K562 (cell line): ENCODE measurements around the gene AFF2.

ENCODE experiments used
- CBX8 ChIP-seq: fragments of 200-600 bp; sonication (generic); IDR thresholded peaks from 2 replicates; pipeline ENCODE4 v1.6.1; 2012; ENCODE audit warnings: borderline replicate concordance, mixed run types, low read depth, mild to moderate bottlenecking, moderate library complexity, mixed read lengths, low read length, control low read depth, inconsistent platforms; ENCODE audit not compliant: poor library complexity, severe bottlenecking; ENCODE audit errors: extremely low read depth
- E2F4 ChIP-seq: sonication (generic); formaldehyde crosslinking; IDR thresholded peaks from 2 replicates; pipeline ENCODE4 v1.8.0; 2022; ENCODE audit warnings: mild to moderate bottlenecking, low read depth, missing genetic modification reagents
- EZH2 ChIP-seq: IDR thresholded peaks from 2 replicates; pipeline ENCODE4 v1.6.1; 2012; ENCODE audit warnings: low read depth, mild to moderate bottlenecking, inconsistent platforms, low read length, borderline replicate concordance
- GABPA ChIP-seq: fragments of 200-800 bp; sonication (Bioruptor generic); conservative IDR thresholded peaks from 2 replicates; pipeline ENCODE4 v1.6.1; 2016; ENCODE audit warnings: low read depth, missing genetic modification characterization, missing compliant biosample characterization
- RAD21 ChIP-seq, 2 experiments: fragments of 250-450 bp in 1 of 2; fragments of 450-650 bp in 1 of 2; sonication (Bioruptor Pico) in 1 of 2; formaldehyde crosslinking in 1 of 2; IDR thresholded peaks in 1 of 2; conservative IDR thresholded peaks in 1 of 2; 2 replicates each; pipeline versions ENCODE4 v1.4.0 to v1.8.0; 2020 to 2022; ENCODE audit warnings: mild to moderate bottlenecking in 2 of 2, moderate library complexity in 1 of 2
- SP1 ChIP-seq: sonication (generic); formaldehyde crosslinking; IDR thresholded peaks from 2 replicates; pipeline ENCODE4 v1.8.1; 2022; ENCODE audit warnings: mild to moderate bottlenecking, missing genetic modification reagents
- YY1 ChIP-seq, 3 experiments: IDR thresholded peaks; 2 replicates each; pipeline ENCODE4 v1.6.1; 2011; ENCODE audit warnings: low read length in 2 of 3, mild to moderate bottlenecking in 2 of 3, moderate library complexity in 2 of 3, borderline replicate concordance in 1 of 3, control low read depth in 1 of 3, low read depth in 1 of 3; ENCODE audit not compliant: insufficient read depth in 3 of 3, insufficient replicate concordance in 2 of 3, control insufficient read depth in 1 of 3, insufficient read length in 1 of 3; ENCODE audit errors: extremely low read depth in 1 of 3
- ZNF224 ChIP-seq: sonication (generic); formaldehyde crosslinking; IDR thresholded peaks from 2 replicates; pipeline ENCODE4 v1.8.0; 2022; ENCODE audit warnings: mild to moderate bottlenecking, missing genetic modification reagents
- TF ChIP-seq, protein P1 (sequence below), 3 experiments: IDR thresholded peaks in 2 of 3; conservative IDR thresholded peaks in 1 of 3; 2 replicates each; pipeline ENCODE4 v1.5.1; 2011 to 2012; ENCODE audit warnings: low read length in 3 of 3, mild to moderate bottlenecking in 3 of 3, control low read depth in 2 of 3, improper control_type of control experiment in 1 of 3, inconsistent platforms in 1 of 3, low read depth in 1 of 3, mixed read lengths in 1 of 3, moderate library complexity in 1 of 3; ENCODE audit not compliant: insufficient read depth in 2 of 3
- TF ChIP-seq, protein P2 (sequence below): sonication (generic); formaldehyde crosslinking; IDR thresholded peaks from 2 replicates; pipeline ENCODE4 v1.8.1; 2022; ENCODE audit warnings: missing genetic modification reagents
- TF ChIP-seq, protein P3 (sequence below): IDR thresholded peaks from 2 replicates; pipeline ENCODE4 v1.6.1; 2016; ENCODE audit warnings: missing genetic modification characterization, missing compliant biosample characterization
- TF ChIP-seq, protein P4 (sequence below): sonication (generic); formaldehyde crosslinking; IDR thresholded peaks from 2 replicates; pipeline ENCODE4 v1.8.0; 2022; ENCODE audit warnings: missing genetic modification reagents, mild to moderate bottlenecking, moderate library complexity, borderline replicate concordance
- TF ChIP-seq, protein P5 (sequence below), 2 experiments: IDR thresholded peaks in 1 of 2; conservative IDR thresholded peaks in 1 of 2; 2 replicates each; pipeline ENCODE4 v1.6.1; 2016; ENCODE audit warnings: low read depth in 2 of 2, mild to moderate bottlenecking in 1 of 2, missing compliant biosample characterization in 1 of 2, missing genetic modification characterization in 1 of 2, moderate library complexity in 1 of 2

GRCh38 chrX:148513661-148514060, 13.2 kb downstream of the AFF2 start:
- TF ChIP-seq RAD21 (CRISPR knock-in tag; conservative IDR thresholded peaks at IDR 0.05 in 1 of 2, IDR thresholded peaks at IDR 0.05 in 1 of 2) (no peak), ZNF224 (CRISPR knock-in tag) (no peak), EZH2 (no peak), CBX8 (no peak), SP1 (CRISPR knock-in tag) (no peak), GABPA (no peak), E2F4 (no peak), YY1 (IDR thresholded peaks at IDR 0.05; ENCODE audit: borderline replicate concordance in 1 of 3, control insufficient read depth in 1 of 3, extremely low read depth in 1 of 3, insufficient read depth in 3 of 3, insufficient read length in 1 of 3, insufficient replicate concordance in 2 of 3, low read depth in 1 of 3, low read length in 2 of 3) (no peak)
- TF ChIP-seq, protein P1, sequence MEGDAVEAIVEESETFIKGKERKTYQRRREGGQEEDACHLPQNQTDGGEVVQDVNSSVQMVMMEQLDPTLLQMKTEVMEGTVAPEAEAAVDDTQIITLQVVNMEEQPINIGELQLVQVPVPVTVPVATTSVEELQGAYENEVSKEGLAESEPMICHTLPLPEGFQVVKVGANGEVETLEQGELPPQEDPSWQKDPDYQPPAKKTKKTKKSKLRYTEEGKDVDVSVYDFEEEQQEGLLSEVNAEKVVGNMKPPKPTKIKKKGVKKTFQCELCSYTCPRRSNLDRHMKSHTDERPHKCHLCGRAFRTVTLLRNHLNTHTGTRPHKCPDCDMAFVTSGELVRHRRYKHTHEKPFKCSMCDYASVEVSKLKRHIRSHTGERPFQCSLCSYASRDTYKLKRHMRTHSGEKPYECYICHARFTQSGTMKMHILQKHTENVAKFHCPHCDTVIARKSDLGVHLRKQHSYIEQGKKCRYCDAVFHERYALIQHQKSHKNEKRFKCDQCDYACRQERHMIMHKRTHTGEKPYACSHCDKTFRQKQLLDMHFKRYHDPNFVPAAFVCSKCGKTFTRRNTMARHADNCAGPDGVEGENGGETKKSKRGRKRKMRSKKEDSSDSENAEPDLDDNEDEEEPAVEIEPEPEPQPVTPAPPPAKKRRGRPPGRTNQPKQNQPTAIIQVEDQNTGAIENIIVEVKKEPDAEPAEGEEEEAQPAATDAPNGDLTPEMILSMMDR (IDR thresholded peaks at IDR 0.05 in 2 of 3, conservative IDR thresholded peaks at IDR 0.05 in 1 of 3; ENCODE audit: insufficient read depth in 2 of 3, low read depth in 1 of 3, low read length in 3 of 3): no peak
- TF ChIP-seq, protein P2, sequence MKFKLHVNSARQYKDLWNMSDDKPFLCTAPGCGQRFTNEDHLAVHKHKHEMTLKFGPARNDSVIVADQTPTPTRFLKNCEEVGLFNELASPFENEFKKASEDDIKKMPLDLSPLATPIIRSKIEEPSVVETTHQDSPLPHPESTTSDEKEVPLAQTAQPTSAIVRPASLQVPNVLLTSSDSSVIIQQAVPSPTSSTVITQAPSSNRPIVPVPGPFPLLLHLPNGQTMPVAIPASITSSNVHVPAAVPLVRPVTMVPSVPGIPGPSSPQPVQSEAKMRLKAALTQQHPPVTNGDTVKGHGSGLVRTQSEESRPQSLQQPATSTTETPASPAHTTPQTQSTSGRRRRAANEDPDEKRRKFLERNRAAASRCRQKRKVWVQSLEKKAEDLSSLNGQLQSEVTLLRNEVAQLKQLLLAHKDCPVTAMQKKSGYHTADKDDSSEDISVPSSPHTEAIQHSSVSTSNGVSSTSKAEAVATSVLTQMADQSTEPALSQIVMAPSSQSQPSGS (CRISPR knock-in tag): no peak
- TF ChIP-seq, protein P3, sequence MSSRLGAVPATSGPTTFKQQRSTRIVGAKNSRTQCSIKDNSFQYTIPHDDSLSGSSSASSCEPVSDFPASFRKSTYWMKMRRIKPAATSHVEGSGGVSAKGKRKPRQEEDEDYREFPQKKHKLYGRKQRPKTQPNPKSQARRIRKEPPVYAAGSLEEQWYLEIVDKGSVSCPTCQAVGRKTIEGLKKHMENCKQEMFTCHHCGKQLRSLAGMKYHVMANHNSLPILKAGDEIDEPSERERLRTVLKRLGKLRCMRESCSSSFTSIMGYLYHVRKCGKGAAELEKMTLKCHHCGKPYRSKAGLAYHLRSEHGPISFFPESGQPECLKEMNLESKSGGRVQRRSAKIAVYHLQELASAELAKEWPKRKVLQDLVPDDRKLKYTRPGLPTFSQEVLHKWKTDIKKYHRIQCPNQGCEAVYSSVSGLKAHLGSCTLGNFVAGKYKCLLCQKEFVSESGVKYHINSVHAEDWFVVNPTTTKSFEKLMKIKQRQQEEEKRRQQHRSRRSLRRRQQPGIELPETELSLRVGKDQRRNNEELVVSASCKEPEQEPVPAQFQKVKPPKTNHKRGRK (tag): no peak
- TF ChIP-seq, protein P4, sequence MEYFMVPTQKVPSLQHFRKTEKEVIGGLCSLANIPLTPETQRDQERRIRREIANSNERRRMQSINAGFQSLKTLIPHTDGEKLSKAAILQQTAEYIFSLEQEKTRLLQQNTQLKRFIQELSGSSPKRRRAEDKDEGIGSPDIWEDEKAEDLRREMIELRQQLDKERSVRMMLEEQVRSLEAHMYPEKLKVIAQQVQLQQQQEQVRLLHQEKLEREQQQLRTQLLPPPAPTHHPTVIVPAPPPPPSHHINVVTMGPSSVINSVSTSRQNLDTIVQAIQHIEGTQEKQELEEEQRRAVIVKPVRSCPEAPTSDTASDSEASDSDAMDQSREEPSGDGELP: no peak
- TF ChIP-seq, protein P5, sequence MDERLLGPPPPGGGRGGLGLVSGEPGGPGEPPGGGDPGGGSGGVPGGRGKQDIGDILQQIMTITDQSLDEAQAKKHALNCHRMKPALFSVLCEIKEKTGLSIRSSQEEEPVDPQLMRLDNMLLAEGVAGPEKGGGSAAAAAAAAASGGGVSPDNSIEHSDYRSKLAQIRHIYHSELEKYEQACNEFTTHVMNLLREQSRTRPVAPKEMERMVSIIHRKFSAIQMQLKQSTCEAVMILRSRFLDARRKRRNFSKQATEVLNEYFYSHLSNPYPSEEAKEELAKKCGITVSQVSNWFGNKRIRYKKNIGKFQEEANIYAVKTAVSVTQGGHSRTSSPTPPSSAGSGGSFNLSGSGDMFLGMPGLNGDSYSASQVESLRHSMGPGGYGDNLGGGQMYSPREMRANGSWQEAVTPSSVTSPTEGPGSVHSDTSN (CRISPR knock-in tag; IDR thresholded peaks at IDR 0.05; ENCODE audit: low read depth): no peak
- TF ChIP-seq, protein P5 (tag; conservative IDR thresholded peaks at IDR 0.05; ENCODE audit: low read depth): no peak
